HEK293T (cell line): ENCODE results near the gene EIF4G1.
A peak's percentile ranks its signal among the peaks of the same experiment; 100 is the strongest.

Source experiments
- CTCF ChIA-PET: fragments of 350-600 bp; formaldehyde crosslinking; extraction: SDS; loops from one replicate; lab custom pipeline; 2021; ENCODE audit warnings: antibody characterized with exemption, inconsistent platforms; lab: Yijun Ruan, JAX
- POLR2A ChIA-PET: fragments of 350-600 bp; formaldehyde crosslinking; extraction: SDS; loops from one replicate; lab custom pipeline; 2020; ENCODE audit warnings: antibody characterized with exemption, inconsistent platforms; lab: Yijun Ruan, JAX
- DNase-seq: peaks from one replicate; pipeline ENCODE4 v3.0.0; 2012; ENCODE audit warnings: mixed read lengths; ENCODE audit errors: extremely low spot score
- ARNT ChIP-seq: fragments of 450-650 bp; IDR thresholded peaks from 2 replicates; pipeline ENCODE4 v1.6.1; 2017; ENCODE audit warnings: mild to moderate bottlenecking
- BHLHE40 ChIP-seq: fragments of 450-650 bp; IDR thresholded peaks from 2 replicates; pipeline ENCODE4 v1.6.1; 2016; ENCODE audit warnings: mild to moderate bottlenecking, moderate library complexity, borderline replicate concordance
- CTBP1 ChIP-seq: fragments of 450-650 bp; IDR thresholded peaks from 2 replicates; pipeline ENCODE4 v1.6.1; 2016; ENCODE audit warnings: borderline replicate concordance
- ELF4 ChIP-seq: fragments of 450-650 bp; IDR thresholded peaks from 2 replicates; pipeline ENCODE4 v1.6.1; 2017; ENCODE audit warnings: antibody characterized with exemption
- FOXA1 ChIP-seq: fragments of 450-650 bp; IDR thresholded peaks from 2 replicates; pipeline ENCODE4 v1.6.1; 2016; ENCODE audit warnings: mild to moderate bottlenecking
- FOXK2 ChIP-seq: fragments of 450-650 bp; IDR thresholded peaks from 2 replicates; pipeline ENCODE4 v1.6.1; 2016; ENCODE audit warnings: mild to moderate bottlenecking
- FOXM1 ChIP-seq: fragments of 450-650 bp; IDR thresholded peaks from 2 replicates; pipeline ENCODE4 v1.6.1; 2017; ENCODE audit warnings: mild to moderate bottlenecking, borderline replicate concordance
- HDGF ChIP-seq: fragments of 450-650 bp; IDR thresholded peaks from 2 replicates; pipeline ENCODE4 v1.6.1; 2017; ENCODE audit warnings: antibody characterized with exemption, borderline replicate concordance
- L3MBTL2 ChIP-seq: fragments of 450-650 bp; conservative IDR thresholded peaks from 2 replicates; pipeline ENCODE4 v1.6.1; 2016; ENCODE audit warnings: mild to moderate bottlenecking
- LEF1 ChIP-seq: fragments of 450-650 bp; IDR thresholded peaks from 2 replicates; pipeline ENCODE4 v1.6.1; 2017; ENCODE audit warnings: mild to moderate bottlenecking, borderline replicate concordance
- NFRKB ChIP-seq: fragments of 450-650 bp; IDR thresholded peaks from 2 replicates; pipeline ENCODE4 v1.6.1; 2016; ENCODE audit warnings: mild to moderate bottlenecking, moderate library complexity
- PKNOX1 ChIP-seq: fragments of 450-650 bp; IDR thresholded peaks from 2 replicates; pipeline ENCODE4 v1.6.1; 2016
- SP1 ChIP-seq: fragments of 450-650 bp; IDR thresholded peaks from 2 replicates; pipeline ENCODE4 v1.6.1; 2017
- SUZ12 ChIP-seq: fragments of 450-650 bp; IDR thresholded peaks from 2 replicates; pipeline ENCODE4 v1.6.1; 2016; ENCODE audit warnings: mild to moderate bottlenecking
- TARDBP ChIP-seq: fragments of 450-650 bp; IDR thresholded peaks from 2 replicates; pipeline ENCODE4 v1.6.1; 2016
- ZNF384 ChIP-seq: fragments of 450-650 bp; IDR thresholded peaks from 2 replicates; pipeline ENCODE4 v1.6.1; 2016

Gene EIF4G1

GRCh38 chr3:184291738-184292445 is 22.5 kb upstream of the EIF4G1 start:
- no peak for DNase-seq
- POLR2A ChIA-PET: no interaction called here
- TF ChIP-seq BHLHE40 (no peak), SUZ12 (no peak), ELF4 (no peak), TARDBP (no peak), CTBP1 (no peak), PKNOX1 (no peak), LEF1 (no peak), HDGF (no peak), FOXK2 (no peak), FOXA1 (no peak), NFRKB (no peak), L3MBTL2 (no peak), SP1 (no peak), FOXM1 (no peak), ZNF384 (no peak), ARNT (no peak)
- CTCF ChIA-PET: no interaction called here

GRCh38 chr3:184295771-184296170 is 18.6 kb upstream of the EIF4G1 start:
- ChIA-PET POLR2A (no interaction called here), CTCF (no interaction called here)
- TF ChIP-seq PKNOX1: no peak
- no peak for TF ChIP-seq ZNF384
- no peak for TF ChIP-seq TARDBP
- DNase-seq: no peak

GRCh38 chr3:184296616-184297015 is 17.8 kb upstream of the EIF4G1 start:
- TF ChIP-seq CTBP1 (no peak), LEF1 (no peak), TARDBP (no peak), FOXM1 (no peak), BHLHE40 (no peak), ELF4 (no peak), SP1 (no peak)
- no peak for DNase-seq
- POLR2A ChIA-PET: no interaction called here
- CTCF ChIA-PET: no interaction called here

GRCh38 chr3:184298759-184299487 is 15.5 kb upstream of the EIF4G1 start, which contains the start of gene PSMD2:
TSS of gene PSMD2 (plus strand) at chr3:184299241. CDS start at chr3:184299267, 26 bp downstream.
- DNase-seq: peak; percentile 95
- CTCF ChIA-PET: no interaction called here

GRCh38 chr3:184299488-184300377 is 14.7 kb upstream of the EIF4G1 start:
- CTCF ChIA-PET: no interaction called here
- no peak for DNase-seq
- TF ChIP-seq SP1 (no peak), ZNF384 (no peak), ARNT (no peak), FOXK2 (no peak), CTBP1 (no peak), SUZ12 (no peak), L3MBTL2 (no peak), TARDBP (no peak)
- POLR2A ChIA-PET: interaction anchor here (0.6 to 1.0 kb wide), 3 partner anchors 12 to 61 kb away, joined by 3 read pairs; partner anchors contain the start of genes CLCN2 and POLR2H

More at GRCh38 chr3:184298759-184299487, 15.5 kb upstream of the EIF4G1 start, which contains the start of gene PSMD2:
- no peak for TF ChIP-seq PKNOX1
- TF ChIP-seq HDGF: no peak
- no peak for TF ChIP-seq SUZ12
- TF ChIP-seq LEF1: no peak
- TF ChIP-seq ARNT: no peak
- no peak for TF ChIP-seq BHLHE40
- no peak for TF ChIP-seq TARDBP
- no peak for TF ChIP-seq FOXK2
- POLR2A ChIA-PET: interaction anchor here (0.6 to 1.0 kb wide), 3 partner anchors 13 to 62 kb away, joined by 3 read pairs; partner anchors contain the start of genes CLCN2 and POLR2H

- TF ChIP-seq ELF4: no peak
- no peak for TF ChIP-seq SUZ12
- no peak for TF ChIP-seq NFRKB
- TF ChIP-seq SP1: no peak
- TF ChIP-seq FOXA1: no peak
- no peak for TF ChIP-seq PKNOX1
- TF ChIP-seq TARDBP: no peak
- TF ChIP-seq L3MBTL2: no peak
- TF ChIP-seq BHLHE40: no peak
- no peak for DNase-seq
- CTCF ChIA-PET: no interaction called here
- POLR2A ChIA-PET: no interaction called here
Observed at GRCh38 chr3:184300378-184300720, 14.1 kb upstream of the EIF4G1 start.
